GM18508 (cell line): ENCODE data around the gene LRIG2.
A peak's percentile ranks its signal among the peaks of the same experiment; 100 is the strongest.
"Not testable (repeated sequence)": the region's sequence is repeated elsewhere in the genome, so short reads cannot be mapped to it uniquely, and the experiment has no call there.

ENCODE experiments used
- ATAC-seq: cut with Tn5 transposase; IDR thresholded peaks from one replicate; pipeline ENCODE4 v1.9.1; 2021; ENCODE audit warnings: moderate number of reproducible peaks; ENCODE audit not compliant: insufficient read depth, unreplicated experiment

The LRIG2 gene

DNA sequence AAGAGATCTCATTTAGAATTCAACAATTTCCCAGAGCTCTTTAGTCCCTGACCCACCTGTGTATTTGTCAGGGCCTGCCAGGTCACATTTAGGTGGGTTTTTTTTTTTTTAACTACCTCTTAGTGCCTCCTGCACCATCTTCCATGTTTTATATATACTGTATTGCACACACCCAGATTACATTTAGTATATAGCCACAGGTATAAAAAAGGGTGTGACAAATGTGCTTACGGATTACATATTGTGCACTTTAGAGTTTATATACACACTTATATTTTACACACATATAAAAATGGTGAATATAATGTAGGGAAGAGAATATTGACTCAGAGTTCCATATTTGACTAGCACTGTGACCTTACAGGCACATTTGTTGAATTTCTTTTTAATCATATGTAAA, 17.4 kb upstream of the LRIG2 start:
- no peak for ATAC-seq

GRCh38 chr1:113057006-113057405, 16.0 kb upstream of the LRIG2 start:
- no peak for ATAC-seq

DNA sequence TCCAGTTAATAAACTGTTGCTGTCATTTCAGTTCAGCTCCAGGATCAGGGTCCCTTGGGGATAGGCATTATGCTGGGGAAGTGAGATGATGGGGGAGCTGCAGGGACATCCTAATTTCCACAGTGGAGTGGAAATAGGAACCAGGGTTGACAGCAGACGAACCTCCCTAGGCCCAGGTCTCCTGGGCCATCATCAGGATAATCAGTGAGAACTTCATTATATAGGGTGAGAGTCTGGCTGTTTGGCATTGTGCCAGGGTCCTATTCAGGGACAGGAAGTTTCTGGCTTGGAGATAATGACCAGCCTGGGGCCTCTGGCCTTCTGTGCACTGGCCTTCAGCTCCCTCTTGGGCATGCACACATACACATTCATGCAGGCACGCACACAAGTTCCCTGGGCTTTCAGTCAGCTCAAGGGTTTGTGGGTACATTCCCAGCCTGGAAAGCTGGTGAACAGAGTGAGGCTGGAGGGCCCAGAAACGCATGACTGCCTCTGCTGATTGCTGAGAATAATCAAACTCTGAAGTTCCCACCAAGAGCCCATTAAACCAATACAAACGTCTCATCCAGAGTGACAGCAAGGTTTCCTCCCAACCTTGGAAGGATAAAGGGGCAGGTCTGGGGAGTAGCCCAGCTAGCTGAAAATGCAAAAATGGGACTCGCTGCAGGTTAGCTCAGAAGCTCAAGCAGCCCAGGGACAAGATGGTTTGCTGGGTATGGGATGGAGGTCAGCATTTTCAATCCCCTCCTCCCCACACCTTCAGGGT, 13.9 kb upstream of the LRIG2 start:
- ATAC-seq, result no peak

GRCh38 chr1:113063456-113063855, 9.5 kb upstream of the LRIG2 start:
- not testable (repeated sequence) for ATAC-seq

- ATAC-seq, result no peak
These were observed 749 bp upstream of the LRIG2 start for GRCh38 chr1:113072141-113072756.

DNA sequence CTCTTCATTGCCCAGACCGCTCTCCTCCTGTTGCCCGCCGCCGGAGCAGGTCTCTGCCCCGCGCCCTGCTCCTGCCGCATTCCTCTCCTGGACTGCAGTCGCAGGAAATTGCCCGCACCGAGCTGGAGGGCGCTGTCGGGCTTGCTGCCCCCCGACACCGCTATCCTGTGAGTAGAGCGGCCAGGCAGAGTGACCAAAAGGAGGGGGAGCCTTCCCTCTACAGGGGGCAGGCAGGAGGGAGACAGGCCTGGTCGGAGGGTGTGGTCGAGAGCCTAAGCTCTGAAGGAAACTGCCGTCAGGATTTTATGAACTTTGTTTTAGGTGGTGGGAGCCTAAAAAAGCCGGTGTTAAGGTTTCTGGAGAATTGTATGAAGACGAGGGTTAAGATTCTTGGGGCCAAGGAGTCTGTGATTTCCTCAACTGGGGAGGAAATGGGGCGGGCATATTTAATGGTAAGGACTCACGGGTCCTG, 517 bp downstream of the LRIG2 start:
- peak; percentile 1 for ATAC-seq

GRCh38 chr1:113074237-113074636, 1.2 kb downstream of the LRIG2 start:
- ATAC-seq, result no peak

- ATAC-seq, result not testable (repeated sequence)
These were observed 5.0 kb downstream of the LRIG2 start for GRCh38 chr1:113077978-113078377.

DNA sequence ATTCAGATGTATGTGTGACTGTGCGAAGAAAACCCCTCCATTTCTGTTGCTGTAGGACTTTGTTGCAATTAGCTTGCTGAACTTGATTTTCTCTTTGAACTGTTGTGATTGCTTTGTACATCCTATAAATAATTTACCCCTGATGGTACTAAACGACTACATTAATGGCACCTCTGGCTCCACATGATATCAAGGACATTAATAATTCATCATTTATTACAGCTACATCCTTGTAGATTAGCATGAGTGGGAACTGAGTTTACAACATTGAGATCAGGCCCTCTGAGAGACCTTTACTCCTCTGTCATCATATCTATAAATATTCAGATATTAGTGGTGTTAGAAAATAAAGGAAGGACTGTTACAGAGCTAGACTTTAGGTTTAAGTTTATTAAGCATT, 13.5 kb downstream of the LRIG2 start:
- no peak for ATAC-seq

GRCh38 chr1:113088972-113089371, 16.0 kb downstream of the LRIG2 start:
- no peak for ATAC-seq

- ATAC-seq, result no peak
These were observed 17.1 kb downstream of the LRIG2 start for GRCh38 chr1:113090051-113090450.

GRCh38 chr1:113091988-113092594, 19.1 kb downstream of the LRIG2 start:
- no peak for ATAC-seq

DNA sequence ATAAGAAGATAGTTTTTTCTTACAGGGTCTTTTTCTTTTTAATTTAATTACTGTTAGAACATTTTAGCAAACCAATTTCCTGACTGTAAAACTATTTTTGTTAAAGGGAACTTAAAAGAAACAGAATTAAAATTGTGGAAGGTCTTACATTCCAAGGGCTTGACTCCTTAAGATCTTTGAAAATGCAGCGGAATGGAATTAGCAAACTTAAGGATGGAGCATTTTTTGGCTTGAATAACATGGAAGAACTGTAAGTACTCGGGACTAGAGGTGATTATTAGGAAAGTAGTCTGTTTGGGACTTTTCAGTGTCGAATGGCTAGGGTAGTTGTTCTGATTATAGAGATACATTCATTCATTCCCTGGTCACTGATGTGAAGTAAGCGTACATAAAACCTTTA, 21.5 kb downstream of the LRIG2 start:
- ATAC-seq, result no peak

DNA sequence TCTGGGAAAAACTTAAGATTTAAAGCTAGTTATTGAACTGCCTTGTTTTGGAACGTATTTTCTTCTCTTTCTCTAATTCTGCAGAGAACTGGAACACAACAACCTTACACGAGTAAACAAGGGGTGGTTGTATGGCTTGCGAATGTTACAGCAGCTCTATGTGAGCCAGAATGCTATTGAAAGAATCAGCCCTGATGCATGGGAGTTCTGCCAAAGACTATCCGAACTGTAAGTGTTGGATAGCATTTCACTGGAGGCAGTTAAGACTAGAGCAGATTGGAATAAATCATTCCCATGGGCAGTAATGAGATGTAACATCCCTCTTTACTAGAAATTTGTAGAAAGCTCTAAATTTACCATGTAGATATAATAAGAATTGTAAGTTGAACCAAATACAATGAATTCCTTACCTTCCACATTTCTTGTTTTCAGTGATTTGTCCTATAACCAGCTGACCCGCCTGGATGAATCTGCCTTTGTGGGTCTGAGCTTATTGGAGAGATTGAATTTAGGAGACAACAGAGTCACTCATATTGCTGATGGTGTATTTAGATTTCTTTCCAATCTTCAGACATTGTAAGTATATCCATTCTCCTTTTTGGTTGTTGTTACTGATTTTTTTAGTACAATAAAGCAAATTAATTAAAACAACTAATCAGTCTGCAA, 22.9 kb downstream of the LRIG2 start:
- no peak for ATAC-seq

DNA sequence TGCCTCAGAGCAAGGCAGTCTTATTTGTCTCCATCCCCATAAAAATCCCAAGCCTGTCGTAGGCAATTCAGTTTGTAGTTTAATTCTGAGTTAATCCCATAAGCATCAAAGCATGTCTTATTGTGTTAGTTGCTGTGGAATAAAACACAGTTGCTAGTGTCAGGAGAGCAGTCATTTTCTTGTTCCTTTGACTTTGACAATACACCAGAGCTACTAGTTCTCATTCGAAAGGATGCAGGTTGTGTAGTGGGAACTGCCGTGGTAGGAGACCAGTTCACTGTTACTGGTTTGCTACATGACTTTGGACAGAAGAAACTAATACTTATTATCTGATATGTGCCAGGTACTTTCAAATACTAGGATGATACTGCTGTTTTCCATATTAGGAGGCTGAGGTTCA, 23.5 kb downstream of the LRIG2 start:
- no peak for ATAC-seq

GRCh38 chr1:113101588-113101987, 28.6 kb downstream of the LRIG2 start:
- ATAC-seq, result no peak

- ATAC-seq, result no peak
These were observed 30.1 kb downstream of the LRIG2 start for GRCh38 chr1:113103048-113103447.

GRCh38 chr1:113103977-113104376, 31.0 kb downstream of the LRIG2 start:
- ATAC-seq, result no peak

- no peak for ATAC-seq
These were observed 33.9 kb downstream of the LRIG2 start for GRCh38 chr1:113106910-113107309.

- ATAC-seq, result no peak
These were observed 37.0 kb downstream of the LRIG2 start for GRCh38 chr1:113109908-113110554.
